GM21528 (cell line): ENCODE results near the gene FRMD4A.
"Not testable (repeated sequence)": the region's sequence is repeated elsewhere in the genome, so short reads cannot be mapped to it uniquely, and the experiment has no call there.

Source experiments
- ATAC-seq: cut with Tn5 transposase; IDR thresholded peaks from one replicate; pipeline ENCODE4 v1.9.1; 2021; ENCODE audit warnings: mild to moderate bottlenecking, moderate library complexity; ENCODE audit not compliant: unreplicated experiment, low FRiP score

The FRMD4A gene

DNA sequence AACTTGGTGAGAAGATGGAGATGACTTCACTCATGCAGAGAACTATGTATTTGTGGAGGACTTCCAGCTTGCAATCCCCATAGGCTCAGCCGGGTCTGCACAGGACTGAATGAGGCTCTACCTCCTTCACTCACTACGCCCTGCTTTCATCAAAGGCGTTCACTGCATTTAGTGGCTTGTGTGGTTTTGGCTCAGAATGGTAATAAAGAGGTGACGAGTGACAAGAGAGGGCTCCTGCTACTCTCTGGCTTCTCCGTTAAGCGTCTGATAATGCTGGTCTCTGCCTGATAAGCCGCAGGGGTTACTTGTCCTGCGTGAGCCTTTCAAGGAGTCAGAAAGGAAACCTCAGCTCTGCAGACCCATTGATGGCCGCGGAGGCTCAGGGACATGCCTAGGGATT is 400.6 kb downstream of the FRMD4A start:
- ATAC-seq = no peak

DNA sequence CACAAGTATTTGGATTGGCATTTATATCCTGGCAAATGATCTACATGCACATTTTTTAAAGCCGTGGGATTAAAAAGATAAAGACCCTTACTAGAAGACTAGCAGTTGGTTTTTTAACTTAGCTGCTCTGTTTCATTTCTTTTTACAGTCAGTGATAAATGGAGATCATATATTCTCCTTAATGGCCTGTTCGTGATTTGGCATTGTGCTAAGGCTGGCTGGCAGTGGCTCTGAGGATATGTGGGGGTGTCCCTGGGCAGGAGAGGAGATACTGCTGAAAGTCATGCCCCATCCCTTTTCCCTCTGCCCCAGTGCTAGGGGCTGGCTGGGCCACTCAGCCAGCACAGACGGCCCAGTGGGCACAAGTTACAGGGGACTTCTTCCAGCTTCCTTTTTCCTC is 402.3 kb downstream of the FRMD4A start:
- ATAC-seq = no peak

DNA sequence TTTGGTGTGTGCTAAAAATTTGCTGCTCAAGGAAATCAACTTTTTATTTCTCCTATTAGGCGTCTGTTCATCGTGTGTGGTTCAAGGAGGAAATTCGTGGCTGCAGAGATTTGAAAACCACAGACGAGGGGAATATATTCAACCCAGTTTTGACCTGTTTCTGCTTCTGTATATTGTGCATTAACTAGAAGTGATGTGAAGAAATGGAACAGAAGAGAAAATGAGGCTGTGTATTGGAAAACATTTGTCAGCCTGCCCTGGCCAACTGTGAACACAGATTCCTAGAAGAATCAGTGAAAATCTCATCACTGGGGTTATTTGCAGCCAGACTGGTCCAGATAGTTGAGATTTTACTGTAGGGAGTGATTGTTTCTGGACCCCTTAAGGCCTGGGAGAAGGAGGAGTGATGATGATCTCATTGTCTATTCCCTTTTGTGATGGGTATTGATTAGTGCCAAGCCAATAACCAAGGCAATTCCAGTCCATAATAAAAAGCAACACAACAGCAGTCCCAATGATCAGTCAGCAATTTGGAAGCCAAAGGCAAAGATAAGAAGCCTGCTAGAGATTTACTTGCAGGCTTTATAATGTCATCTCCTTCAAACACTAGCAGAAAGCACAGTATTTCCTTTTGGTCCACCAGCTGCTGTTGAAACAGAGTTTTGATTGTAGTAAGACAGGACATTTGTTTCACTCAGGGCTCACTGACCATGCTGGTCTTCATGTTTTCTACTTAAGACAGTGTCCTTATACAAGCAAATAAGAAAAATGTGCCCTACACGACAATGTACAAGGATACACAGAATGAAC is 404.5 kb downstream of the FRMD4A start:
- ATAC-seq = no peak

DNA sequence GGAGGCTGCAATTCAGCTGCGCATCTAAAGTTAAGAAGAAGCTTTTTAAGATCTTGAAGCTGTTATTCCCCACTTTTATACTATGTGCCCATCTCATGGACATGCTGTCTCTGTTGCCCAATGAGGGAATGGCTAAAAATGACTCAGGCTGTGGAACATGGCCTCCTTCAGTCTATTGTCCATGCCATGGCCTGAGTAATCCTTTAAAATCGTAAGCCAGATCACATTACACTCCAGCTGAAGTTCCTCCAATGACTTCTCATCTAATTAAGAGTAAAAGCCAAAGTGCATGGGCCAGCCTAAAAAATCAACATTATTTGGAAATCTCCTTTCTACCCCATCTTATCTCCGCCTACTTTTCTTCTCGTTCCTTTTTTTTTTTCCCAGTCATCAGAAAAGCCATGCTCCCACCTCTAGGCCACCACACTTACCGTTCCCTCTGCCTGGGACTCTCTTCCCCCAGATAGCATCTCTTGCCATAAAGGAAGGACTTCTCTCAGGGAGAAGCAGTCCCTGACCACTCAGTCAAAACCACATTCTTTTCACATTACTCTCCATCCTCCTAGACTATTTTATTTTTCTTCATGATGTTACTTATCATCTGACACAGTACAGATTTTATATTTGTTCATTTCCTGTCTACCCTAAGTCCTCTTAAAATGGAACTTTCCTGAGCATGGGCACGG is 406.5 kb downstream of the FRMD4A start:
- no peak for ATAC-seq

DNA sequence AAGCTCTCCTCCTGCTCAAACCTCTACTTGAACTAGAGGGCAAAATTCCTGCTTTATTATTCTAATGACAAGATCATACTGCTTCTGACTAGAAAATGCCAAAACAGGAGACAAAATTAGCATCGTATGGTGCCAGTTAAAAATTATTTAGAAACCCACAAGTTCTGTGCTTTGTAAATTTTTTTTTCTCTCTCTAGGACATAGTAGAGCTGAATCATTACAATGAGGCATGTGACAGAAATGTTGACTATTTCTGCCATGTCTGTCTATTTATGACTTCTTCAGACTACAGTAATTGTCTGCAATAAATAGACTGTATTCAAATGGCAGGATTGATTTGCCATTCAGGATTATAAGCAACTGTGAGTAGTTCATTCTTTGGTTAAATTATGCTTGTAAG is 408.1 kb downstream of the FRMD4A start:
- ATAC-seq = no peak

- ATAC-seq = no peak
Observed at GRCh38 chr10:13921941-13922340, 408.8 kb downstream of the FRMD4A start.

DNA sequence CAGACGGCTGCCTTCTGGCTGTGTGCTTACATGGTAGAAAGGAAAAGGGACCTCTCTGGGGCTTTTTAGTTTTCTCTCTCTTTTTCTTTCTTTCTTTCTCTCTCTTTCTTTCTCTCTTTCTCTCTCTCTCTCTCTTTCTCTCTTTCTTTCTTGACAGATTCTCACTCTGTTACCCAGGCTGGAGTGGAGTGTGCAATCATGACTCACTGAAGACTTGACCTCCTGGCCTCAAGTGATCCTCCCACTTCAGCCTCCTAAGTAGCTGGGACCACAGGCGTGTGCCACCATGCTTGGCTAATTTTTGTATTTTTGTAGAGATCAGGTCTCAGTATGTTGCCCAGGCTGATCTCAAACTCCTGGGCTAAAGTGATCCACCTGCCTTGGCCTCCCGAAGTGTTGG is 409.6 kb downstream of the FRMD4A start:
- ATAC-seq = not testable (repeated sequence)

- ATAC-seq = no peak
Observed at GRCh38 chr10:13920465-13920864, 410.3 kb downstream of the FRMD4A start.

GRCh38 chr10:13920031-13920430 is 410.7 kb downstream of the FRMD4A start:
- no peak for ATAC-seq

DNA sequence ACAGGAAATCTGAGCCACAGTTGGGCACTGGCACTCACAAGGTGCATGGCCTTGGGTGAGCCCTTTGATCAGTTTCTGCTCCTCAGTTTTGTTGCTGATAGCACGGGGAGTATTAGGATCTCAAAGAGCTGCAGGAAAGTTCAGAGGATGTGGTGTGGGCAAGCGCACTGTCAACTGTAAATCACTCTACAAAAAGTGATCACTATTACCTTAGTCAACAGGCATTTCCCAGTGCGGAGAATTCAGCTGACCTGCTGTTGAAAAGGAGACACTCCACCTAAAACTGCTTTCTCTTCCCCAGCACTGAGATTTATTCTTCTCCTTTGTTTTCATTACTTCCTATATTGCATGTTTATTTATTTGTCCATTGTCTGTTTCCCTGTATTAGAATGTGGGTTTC is 412.9 kb downstream of the FRMD4A start:
- ATAC-seq = no peak

DNA sequence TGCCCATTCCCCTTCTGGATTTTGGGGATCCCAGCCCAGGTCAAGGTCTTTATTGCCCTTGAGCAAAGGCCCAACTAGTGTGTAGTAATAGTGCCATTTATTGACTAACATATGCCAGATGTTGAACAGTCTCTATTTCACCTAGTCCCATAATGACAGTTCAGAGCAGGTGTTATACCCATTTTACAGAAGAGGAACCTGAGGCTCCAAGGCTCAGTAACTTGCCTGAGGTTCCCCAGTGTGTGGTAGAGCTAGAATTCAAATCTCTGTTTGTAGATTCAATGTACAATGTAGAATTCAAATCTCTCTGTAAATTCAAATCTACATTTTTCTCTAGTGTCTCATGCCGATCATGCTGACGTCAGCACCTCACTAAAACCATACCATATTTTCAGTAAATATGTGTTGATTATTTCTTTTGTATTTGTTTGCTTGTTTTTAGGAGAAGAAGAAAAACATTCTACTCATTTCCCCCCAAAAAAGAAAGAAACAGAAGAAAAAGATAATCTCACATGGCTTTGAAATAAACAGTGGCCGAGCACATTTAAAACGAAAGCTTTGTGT is 414.3 kb downstream of the FRMD4A start:
- ATAC-seq = no peak

GRCh38 chr10:13915710-13916109 is 415.0 kb downstream of the FRMD4A start:
- ATAC-seq = no peak

DNA sequence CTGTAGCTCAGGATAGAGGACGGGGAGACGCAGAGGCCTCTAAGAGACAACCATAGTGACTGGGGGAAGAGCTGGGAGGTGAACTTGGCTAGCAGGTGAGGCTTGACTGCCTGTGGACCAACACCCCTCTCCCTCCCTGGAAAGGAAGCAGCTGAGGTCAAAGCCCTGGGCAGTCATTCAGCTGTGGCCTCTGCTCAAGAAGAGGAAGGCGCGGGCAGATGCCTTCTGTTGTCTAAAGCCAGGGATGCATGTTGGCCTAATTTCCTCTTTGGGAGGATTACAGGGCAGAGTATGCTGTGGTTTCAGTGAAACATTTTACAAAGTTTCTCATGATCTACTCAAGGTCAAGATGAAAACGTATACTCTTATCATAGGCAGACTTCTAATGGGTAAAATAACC is 416.8 kb downstream of the FRMD4A start:
- no peak for ATAC-seq

GRCh38 chr10:13911821-13912520 is 418.8 kb downstream of the FRMD4A start:
- no peak for ATAC-seq

GRCh38 chr10:13909516-13910258 is 421.0 kb downstream of the FRMD4A start:
- no peak for ATAC-seq

- ATAC-seq = no peak
Observed at GRCh38 chr10:13908475-13908874, 422.2 kb downstream of the FRMD4A start.

GRCh38 chr10:13907570-13907969 is 423.2 kb downstream of the FRMD4A start:
- no peak for ATAC-seq

- no peak for ATAC-seq
Observed at GRCh38 chr10:13905281-13905680, 425.4 kb downstream of the FRMD4A start.

DNA sequence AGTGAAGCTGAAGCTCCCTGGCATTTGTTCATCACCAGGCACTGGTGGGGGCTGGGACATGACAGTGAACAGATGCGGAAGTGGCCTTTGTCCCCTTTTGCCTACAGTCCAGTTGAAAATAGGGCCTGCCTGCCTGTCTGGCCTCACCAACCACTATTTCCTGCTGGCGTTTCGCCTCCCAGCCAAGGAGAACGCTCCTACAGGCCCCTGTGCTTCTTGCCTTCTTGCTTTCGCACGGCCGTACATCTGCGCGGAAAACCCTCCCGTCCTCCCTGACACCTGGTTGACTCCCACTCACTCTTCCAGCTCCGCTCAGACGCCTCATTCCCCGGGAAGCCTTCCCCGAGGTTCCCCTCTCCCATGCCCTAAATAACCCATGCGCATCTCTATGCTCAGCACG is 426.7 kb downstream of the FRMD4A start:
- no peak for ATAC-seq

DNA sequence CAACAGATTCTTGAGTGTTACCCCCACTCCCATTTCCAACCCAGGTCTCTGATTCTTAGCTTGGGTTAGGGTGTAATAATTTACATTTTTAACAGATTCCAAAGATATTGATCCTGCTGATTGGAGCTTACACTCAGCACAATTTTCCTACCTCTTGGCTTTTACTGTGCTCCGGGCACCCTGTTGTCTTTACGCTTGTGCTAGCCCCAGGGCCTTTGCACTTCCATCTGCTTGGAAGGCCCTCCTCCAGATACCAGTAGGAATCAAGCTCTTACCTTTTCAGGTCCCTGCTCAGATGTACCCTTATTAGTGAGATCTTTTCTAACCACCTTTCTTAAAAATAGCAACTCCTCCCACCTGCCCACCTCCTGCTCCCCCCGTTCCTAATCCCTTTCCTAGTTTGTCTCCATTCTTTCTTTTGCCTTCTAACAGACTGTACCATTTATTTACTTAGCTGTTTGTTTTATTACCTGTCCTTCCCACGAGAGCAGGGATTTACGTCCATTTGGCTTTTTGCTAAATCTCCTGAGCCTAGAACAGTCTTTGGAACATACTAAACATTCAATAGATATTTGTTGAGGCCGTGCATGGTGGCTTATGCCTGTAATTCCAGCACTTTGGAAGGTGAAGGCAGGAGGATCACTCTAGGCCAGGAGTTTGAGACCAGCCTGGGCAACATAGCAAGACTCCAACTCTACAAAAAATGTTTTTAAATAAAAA is 427.7 kb downstream of the FRMD4A start:
- ATAC-seq = no peak
